Superior temporal gyrus (tissue), 1 donor: ENCODE measurements around the gene PTPRN2.

Experiments used
- DNase-seq: peaks from one replicate; pipeline ENCODE4 v3.0.0-alpha.2; 2016; ENCODE audit errors: extremely low spot score

Gene PTPRN2

DNA sequence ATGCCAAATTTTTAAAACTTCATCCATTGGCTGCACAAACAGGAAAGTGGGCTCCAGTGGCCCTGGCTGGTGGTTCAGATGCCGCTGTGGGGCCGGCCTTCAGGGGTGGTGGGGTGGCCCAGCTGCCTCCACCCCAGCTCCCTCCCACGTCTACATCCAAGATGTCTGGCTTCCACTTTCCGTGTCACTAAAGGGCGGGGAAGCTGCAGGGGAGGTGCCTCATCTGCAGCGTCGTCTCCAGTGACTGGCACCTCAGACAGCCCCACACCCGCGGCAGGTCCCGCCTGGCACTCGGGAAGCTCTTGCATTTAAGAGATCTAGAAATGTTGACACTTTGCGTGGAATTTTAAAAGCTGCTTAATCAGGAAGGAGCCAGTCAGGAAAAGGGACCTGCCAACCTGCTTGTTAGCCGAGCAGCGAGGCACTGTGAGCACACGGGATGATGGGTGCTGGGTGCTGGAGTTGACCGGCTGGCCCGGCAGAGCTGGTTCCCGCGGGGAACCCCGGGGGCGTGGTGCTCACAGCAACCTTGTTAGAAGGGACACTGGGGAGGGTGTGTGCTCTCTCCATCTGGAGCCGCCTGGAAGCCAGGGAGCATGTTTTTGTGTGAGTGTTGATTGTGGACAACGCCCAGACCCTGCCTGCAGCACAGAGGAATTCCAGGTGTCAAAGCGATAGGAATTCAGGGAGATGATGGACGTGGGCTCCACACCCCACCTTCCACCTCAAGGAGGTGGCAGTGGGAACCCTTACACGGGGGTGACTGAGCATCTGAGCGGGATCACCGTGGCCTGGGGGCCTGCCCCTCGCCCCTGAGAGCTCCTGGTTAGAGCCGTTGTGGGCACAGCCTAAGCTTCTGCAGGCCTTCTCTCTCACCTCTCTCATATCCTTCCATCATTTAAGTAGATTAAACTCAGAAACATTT lies 320.5 kb downstream of the PTPRN2 start:
- no peak for DNase-seq

DNA sequence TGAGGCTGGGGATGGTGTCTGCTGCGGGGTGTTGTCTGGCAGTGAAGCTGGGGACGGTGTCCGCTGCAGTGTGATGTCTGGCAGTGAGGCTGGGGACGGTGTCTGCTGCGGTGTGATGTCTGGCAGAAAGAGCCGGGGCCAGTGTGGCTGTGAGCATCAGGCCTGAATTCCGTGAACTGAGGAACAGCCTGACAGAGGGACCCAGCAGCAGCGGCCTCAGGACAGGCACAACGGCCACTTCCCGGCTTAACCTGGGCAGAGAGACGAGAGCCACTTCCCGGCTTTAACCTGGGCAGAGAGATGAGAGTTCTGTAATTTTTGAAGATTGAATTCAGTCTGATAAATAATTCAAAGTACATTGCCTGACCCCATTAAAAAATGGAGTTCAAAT lies 321.2 kb downstream of the PTPRN2 start:
- no peak for DNase-seq

DNA sequence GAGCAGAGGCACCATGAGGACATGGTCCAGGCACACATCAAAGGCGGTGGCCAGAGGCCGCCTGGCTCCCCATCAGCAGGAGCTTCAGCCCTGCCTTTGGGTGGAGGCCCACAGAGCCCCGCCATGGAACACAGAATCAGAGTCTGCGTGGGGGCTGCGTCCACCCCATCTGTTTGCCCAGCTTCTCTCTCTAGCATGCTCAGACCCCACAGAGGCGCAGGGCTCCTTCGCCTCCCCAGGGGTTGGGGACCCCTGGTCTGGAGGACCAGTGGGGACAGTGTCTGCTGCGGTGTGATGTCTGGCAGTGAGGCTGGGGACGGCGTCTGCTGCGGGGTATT lies 321.9 kb downstream of the PTPRN2 start:
- no peak for DNase-seq

DNA sequence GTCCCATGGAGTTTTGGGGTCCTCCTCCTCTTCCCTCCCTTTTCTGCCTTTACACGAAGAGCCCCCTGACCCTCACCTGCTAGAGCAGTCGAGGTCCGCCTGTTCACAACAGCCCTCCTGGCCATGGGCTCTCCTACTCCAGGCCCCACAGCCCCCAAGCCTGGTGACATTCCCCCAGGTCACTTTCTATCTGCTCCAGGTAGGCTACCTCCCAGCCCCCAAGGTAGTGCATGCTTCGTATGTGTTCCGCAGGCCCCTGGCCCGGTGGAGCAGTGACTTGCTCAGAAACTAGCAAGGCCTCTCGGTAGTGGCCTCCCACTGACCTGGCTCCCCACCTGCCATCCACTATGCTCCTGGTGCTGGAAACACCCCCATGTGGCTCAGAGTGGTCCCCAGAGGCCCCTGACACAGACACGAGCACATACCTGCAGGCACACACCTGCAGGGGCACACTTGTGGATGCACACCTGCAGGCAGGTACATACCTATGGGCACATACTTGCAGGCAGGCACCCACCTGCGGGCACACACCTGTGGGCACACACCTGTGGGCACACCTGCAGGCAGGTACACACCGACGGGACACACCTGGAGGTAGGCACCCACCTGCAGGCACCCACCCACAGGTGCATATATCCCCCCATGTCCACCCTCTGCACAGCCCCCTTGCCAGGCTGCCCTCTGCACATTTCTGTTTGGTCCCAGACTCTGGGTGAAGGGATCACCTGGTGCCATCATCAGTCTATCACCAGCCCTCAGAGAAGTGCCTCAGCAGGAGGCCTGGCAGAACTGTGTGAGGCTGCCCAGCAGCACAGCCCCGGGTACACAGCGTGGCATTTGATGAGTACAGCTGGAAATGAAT lies 322.5 kb downstream of the PTPRN2 start:
- DNase-seq, result no peak

DNA sequence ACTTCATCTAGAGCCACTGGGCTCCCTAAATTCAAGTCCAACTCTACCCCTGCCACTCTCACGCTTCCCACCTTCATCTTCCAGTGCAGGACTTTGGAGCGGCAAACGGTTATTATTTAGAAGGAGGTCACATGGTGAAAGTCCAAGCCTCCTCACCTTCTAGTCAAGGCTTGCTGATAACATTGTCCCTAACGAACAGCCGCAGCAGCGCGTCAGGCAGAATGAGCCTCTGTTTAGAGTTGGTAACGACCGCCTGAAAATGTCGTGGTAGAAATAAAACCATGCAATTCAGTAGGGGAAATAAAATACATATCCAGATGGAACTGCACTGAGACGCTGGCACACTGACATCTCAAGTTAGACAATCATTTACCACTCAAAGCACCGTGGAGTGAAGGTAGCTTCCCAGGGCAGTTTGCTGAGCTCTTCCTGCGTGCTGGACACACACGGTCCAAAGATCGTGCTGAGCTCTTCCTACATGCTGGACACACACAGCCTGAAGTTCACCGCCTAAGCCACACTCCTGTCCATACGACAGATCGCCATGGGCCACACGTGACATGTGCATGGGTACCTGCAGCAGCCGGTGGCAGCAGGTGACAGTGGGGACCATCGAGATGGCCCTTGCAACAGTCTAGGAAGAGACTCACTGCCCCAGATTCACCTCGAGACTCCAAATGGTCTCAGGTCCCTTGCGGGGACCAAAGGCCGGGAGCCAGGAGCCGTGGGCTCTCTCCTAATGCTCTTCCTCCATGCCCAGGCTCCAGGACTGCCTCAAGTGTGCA lies 323.5 kb downstream of the PTPRN2 start:
- DNase-seq, result no peak

DNA sequence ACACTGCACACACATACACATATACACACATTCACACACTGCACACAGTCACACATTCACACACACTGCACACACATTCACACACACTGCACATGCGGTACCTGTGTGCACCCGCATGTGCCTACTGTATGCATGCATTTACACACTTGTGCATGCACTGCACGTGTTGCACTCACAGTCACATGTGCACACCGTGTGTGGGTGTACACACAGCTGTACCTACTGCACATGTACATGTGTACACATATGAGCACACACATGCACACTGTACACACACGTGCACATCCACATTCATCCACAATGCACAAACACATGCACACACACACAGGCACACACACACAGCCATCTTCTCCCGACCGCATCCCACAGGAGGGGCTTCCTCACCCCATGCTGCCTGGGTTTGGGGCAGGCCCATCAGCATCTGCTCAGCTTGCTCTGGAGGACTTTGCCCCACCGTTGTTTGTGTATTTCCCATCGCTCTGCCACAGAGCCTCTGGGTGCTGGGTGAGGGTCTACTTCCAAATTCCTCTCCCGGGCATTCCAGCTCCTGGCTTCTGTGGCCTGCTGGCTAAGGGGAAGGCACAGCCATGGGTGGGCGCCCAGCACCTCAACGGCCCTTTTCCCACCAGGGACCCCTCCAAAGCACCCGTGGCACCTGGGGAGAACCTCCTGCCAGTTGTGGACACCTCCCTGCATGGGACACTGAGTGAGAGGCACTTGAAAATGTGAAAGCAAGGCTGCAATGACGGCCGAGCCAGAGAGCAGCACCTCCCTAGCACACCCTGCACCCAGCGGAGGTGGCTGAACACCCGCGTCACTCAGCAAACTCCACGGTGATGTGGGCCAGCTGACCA lies 324.3 kb downstream of the PTPRN2 start:
- DNase-seq, result no peak

DNA sequence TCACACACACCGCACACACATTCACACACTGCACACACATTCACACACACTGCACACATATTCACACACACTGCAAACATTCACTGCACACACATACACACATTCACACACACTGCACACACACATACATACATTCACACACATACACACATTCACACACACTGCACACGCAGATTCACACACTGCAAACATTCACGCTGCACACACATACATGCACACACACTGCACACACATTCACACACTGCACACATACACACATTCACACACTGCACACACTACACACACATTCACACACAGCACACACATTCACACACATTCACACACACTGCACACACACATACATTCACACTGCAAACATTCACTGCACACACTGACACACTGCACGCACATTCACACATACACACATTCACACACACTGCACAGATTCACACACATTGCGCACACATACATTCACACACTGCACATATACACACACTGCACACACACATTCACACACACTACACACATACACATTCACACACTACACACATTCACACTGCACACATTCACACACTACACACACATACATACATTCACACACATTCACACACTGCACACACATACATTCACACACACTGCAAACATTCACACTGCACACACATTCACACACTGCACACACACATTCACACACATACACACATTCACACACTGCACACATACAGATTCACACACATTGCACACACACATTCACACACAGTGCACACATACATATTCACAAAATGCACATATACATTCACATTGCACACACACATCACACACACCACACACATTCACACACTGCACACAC lies 325.1 kb downstream of the PTPRN2 start:
- DNase-seq, result no peak

DNA sequence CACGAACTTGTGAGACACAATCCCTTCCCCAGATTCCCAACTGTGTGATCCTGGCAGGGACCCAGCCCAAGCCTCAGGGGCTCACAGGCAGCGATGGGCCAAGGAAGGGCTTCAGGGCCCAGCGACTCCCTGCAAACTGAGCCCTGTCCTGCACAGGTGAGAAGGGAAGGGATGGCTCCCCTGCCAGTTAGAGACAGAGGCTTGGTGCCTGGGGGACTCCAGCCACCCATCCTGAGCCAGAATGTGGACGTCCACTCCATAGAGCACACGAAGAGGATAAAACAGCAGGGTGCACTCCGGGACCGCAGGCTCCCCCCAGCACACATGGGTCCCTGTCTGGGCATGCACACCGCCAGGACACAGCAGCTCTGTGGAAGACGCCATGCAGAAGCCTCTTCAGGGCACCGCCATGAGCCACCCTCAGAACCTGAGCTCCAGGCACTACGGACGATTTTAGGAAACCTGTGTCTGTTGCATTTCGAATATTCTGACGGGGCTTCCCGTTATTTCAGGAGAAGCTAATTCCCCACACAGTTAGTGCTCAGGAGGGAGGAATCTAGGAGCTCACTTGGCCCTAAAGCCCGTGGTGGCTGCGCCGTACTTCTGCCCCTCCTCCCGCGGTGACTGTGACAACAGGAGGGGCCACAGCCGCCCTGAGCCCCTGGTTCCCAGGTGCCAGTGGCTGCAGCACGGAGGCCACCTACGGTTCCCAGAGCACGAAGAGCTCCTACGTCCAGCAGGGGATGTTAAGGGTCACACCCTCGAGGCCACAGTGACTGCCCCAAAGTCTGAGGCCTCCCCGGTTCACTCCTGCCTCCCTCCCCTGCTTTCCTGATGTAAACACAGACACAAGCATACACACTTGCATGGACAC lies 326.0 kb downstream of the PTPRN2 start:
- no peak for DNase-seq

DNA sequence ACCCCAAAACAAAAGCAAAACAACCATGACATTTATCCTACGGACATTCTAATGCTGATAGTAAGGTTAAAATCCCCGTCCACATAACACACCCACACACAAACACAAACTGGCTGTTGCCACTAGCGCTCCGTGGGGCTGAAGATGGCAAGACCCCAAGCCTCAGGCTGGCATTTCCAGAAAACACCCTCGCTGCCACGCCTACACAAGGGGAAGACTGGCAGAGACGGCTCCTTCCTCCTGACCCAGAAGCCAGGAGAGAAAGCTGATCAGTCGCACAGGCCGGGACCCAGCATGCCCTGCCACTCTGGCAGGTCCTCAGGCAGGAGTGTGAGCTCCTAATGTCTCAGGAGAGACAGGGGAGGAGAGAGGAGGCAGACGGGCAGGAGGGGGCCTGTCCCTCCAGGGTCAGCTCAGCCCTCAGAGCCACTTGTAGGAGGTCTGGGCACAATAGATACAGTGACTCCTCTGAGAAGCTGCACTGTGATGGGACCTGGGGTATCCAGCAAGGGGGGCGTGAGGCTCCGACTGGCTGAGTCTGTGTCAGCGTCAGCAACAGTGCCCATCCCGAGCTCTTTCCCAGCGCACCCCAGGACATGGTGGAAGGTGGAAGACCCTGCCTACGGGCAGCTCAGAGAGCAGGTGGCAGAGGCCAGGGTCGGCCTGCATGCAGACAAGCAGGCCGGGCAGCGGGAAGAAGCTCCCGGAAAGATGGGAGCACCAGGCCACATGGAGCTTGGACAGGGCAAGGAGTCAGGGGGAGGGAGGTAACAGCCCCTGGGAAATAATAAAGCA lies 326.9 kb downstream of the PTPRN2 start:
- DNase-seq, result no peak

DNA sequence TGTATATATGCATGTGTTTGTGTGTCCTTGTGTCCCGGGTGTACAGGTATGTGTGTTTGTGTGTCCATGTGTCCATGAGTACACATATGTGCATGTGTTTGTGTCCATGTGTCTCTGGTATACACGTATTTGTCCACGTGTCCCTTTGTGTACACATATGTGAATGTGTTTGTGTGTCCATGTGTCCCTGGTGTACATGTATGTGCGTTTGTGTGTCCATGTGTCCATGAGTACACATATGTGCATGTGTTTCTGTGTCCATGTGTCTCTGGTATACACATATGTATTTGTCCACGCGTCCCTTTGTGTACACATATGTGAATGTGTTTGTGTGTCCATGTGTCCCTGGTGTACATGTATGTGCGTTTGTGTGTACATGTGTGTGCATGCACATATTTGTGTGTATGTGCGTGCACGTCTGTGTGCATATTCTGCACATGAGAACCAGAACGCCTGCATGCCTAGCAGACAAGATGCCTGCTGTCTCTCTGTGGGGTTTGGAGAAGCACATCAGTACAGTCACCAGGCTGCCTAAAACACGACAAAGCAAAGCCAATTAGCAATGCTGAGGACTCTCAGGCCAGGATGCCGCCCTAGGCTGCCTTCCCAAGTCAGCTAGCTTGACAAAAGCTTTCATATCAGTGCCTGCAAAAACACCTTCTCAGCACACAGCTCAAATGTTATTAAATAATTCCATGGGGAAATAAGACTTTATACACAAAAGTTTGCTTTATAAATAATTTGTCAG lies 327.8 kb downstream of the PTPRN2 start:
- no peak for DNase-seq

DNA sequence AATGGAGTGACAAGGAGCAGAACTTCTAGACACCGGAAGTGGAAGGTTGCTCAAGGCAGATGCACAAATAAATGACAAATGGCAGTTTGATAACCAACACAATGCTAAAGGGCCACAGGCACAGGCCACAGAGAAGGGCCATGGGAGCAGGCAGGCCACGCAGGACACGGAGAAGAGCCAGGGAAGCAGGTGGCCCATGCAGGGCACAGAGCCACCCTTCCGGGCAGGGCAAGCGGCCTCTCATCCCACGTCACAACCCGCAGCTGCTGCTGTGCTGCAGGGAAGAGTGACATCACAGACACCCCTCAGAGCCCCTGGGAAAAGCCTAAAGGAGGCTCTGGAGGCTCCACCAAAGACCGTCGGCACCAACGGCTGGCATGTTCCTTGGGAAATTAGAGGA lies 328.5 kb downstream of the PTPRN2 start:
- DNase-seq, result no peak

DNA sequence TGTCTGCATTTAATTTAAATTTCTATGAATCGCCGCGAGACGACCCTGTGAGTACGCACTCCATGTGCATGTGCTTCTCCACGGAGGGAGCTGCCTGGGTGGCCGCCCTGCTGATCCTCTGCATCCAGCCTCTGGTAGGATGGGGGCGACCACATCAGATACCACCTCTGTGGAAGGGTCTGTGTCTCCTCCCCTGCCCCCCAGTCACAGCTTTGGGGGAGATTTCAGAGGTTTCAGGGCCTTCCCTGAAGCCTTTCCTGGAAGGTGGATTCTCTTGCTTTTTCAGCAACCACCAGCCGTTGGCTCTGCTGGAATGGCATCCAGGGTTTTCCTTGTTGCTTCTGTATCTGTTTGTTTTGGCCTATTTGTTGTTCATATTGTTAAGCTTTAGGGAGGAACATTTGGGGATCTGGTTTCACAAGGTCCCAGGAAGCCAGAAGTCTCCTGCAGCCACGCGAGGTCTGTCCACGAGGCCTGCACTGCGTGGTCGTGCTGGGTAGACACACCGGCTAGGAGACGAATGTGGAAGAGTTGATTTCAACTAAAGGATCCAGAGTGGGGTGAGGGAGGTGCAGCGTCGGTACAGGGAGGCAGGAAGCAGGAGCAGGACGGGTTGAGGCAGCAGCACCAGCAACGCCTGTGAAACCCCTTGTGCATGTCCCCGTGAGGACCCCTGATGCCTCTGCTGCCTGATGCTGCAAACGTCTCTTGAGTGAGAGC lies 329.1 kb downstream of the PTPRN2 start:
- DNase-seq, result no peak

DNA sequence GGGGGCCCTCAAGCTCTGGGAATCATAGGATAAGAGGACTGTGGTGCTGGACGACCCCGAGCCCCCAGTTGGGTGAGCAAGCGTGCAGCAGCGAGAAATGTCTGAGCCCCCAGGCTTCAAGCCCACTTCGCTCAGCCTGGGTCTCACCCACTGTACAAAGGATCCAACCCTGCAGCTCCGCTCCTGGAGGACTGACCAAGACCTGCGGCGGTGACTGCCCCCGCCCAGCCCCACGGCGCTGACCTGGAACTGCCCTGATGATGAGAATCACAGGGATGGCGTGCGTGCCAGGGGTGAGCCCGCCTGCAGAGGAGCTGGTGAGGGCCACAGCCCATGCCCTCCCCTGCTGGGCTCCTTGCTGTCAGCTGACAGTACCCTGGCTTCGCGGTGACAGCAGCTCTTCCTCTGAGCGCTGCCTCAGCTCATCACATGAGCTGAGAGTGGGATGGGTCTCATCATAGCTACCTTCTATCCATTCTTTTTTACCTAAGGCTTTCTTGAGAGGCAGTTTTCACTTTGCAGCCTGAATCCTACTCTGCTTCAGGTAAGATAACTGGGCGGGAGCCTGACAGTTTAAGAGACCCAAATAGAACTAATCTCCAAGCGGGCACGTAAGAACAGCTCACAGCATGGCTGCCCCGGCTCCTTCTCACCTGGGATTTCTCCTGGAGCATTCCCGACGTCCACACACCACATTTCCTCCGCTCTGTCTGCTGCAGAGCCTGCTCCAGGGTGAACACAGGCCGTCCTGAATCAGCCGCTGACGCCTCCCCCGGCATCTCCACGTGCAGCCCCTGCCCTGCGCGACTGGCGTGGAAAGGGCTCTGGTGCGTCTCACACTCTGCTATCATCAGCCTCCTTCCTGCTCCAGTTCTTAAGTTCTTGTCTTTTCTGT lies 329.9 kb downstream of the PTPRN2 start:
- DNase-seq, result no peak

DNA sequence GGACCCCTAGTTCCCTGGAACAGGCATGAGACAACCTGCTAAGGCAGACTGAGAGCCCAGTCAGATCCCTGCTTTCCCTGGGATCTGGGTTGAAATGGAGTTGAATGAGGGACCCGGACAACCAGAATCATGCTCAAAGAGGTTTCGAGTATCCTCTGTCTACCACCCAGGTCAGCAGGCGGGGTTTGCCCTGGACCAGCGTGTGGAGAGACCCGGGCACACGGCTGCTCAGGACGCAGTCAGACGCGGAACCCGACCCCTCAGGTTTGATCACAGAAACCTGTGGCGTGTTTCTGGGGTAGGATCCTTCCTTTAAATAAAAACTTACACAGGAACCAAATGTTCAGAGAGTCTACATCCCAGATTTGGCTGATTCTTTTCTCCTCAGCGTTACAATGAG lies 330.6 kb downstream of the PTPRN2 start:
- no peak for DNase-seq

DNA sequence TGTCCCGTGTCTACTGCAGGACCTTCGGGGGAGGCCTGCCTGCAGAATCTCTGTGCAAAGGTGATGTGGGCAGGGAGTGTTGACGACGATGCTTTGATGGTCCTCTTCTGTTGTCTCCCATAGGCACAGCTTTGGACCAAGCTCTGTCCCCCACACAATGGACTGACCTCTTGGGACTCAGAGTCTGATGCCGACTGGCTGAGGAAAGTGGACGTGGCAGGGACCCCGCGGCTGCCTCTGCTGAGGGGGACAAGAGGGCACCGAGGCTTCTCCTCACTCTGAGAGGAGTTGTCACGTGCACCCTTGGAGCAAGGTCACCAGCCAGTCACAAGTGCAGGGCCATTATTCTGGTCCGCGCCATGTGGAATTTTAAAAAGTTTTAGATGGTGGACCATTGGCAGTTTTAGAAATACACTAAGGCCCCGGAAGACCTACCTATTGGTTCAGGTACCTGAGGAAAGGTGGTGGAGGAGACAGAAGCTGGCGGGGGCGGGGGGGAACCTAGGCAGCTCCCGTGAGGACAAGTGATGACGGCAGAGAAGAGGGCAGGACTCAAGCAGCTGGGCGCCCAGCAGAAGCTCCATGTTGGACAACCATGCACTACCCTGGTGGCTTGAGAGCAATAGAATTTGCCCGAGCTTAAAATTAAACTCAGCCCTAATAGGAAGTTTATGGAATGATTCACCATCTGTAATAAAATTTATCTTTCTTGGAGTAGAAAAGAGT lies 331.4 kb downstream of the PTPRN2 start:
- no peak for DNase-seq
